Measurements from ENCODE around the gene TNIK.

DNA sequence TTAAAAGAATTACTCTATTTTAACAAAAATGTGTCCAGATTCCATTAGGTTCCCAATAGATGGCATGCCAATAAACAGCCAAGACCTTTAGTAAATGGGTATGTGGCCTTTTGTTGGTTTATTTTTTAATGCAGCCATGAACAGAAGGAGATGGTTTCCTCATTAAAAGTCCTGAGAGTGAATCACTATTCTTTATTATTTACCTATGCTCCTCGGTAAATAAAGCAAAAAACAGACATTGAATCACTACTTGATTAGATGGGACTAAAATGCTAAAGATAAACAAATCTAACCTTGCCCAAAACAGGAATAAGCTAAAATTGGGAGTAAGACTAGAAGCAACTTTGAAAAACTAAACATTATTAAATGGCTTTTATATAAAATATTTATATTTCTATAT is 94.2 kb downstream of the TNIK start:
- no peak for TF ChIP-seq POLR2AphosphoS5 (IDR thresholded peaks at IDR 0.05)
- TF ChIP-seq, protein P1, sequence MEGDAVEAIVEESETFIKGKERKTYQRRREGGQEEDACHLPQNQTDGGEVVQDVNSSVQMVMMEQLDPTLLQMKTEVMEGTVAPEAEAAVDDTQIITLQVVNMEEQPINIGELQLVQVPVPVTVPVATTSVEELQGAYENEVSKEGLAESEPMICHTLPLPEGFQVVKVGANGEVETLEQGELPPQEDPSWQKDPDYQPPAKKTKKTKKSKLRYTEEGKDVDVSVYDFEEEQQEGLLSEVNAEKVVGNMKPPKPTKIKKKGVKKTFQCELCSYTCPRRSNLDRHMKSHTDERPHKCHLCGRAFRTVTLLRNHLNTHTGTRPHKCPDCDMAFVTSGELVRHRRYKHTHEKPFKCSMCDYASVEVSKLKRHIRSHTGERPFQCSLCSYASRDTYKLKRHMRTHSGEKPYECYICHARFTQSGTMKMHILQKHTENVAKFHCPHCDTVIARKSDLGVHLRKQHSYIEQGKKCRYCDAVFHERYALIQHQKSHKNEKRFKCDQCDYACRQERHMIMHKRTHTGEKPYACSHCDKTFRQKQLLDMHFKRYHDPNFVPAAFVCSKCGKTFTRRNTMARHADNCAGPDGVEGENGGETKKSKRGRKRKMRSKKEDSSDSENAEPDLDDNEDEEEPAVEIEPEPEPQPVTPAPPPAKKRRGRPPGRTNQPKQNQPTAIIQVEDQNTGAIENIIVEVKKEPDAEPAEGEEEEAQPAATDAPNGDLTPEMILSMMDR (IDR thresholded peaks at IDR 0.05), result no peak
- TF ChIP-seq POLR2A (IDR thresholded peaks at IDR 0.05), result no peak

Measured in prostate gland (tissue), 2 donors.